Ishikawa (cell line): ENCODE data around the gene CXorf58.

Source experiments
- CEBPB ChIP-seq: IDR thresholded peaks from 2 replicates; pipeline ENCODE4 v1.6.1; 2012
- EP300 ChIP-seq: IDR thresholded peaks from 2 replicates; pipeline ENCODE4 v1.6.1; 2012; ENCODE audit warnings: borderline replicate concordance
- TAF1 ChIP-seq: IDR thresholded peaks from 2 replicates; pipeline ENCODE4 v1.6.1; 2012; ENCODE audit warnings: low read depth, mild to moderate bottlenecking

GRCh38 chrX:23981711-23982110 lies 73.9 kb downstream of the CXorf58 start:
- no peak for TF ChIP-seq CEBPB
- no peak for TF ChIP-seq TAF1
- TF ChIP-seq EP300 = no peak
